Hypothalamus (tissue), 51 donors: ENCODE results near the gene SYT14.
"Not testable (repeated sequence)": the region's sequence is repeated elsewhere in the genome, so short reads cannot be mapped to it uniquely, and the experiment has no call there.

Experiments used
- DNase-seq, 51 donors: peaks; one replicate each; lab custom pipeline; 2025; lab: John Stamatoyannopoulos, UW

Gene SYT14

GRCh38 chr1:210099921-210100320, 161.9 kb downstream of the SYT14 start:
- DNase-seq = no peak

GRCh38 chr1:210104103-210104502, 166.1 kb downstream of the SYT14 start:
- no peak for DNase-seq

GRCh38 chr1:210112906-210113305, 174.9 kb downstream of the SYT14 start:
- DNase-seq = not testable (repeated sequence)

- no peak for DNase-seq
Observed at GRCh38 chr1:210117198-210117597, 179.2 kb downstream of the SYT14 start.

GRCh38 chr1:210117681-210118170, 179.7 kb downstream of the SYT14 start:
- DNase-seq = no peak

GRCh38 chr1:210123383-210123782, 185.4 kb downstream of the SYT14 start:
- DNase-seq = no peak

GRCh38 chr1:210123924-210124589, 186.0 kb downstream of the SYT14 start:
- DNase-seq = no peak

GRCh38 chr1:210124736-210125135, 186.7 kb downstream of the SYT14 start:
- no peak for DNase-seq

- DNase-seq = no peak
Observed at GRCh38 chr1:210125143-210125542, 187.1 kb downstream of the SYT14 start.

GRCh38 chr1:210129092-210129491, 191.1 kb downstream of the SYT14 start:
- no peak for DNase-seq

GRCh38 chr1:210129759-210130158, 191.7 kb downstream of the SYT14 start:
- DNase-seq = no peak

- no peak for DNase-seq
Observed at GRCh38 chr1:210132582-210132981, 194.6 kb downstream of the SYT14 start.

- DNase-seq = peak in 33 of 51 donors; percentile 0 to 80 (median 31)
Observed at GRCh38 chr1:210143465-210144062, 205.5 kb downstream of the SYT14 start.

GRCh38 chr1:210144736-210145135, 206.7 kb downstream of the SYT14 start:
- DNase-seq = no peak

GRCh38 chr1:210151052-210151672, 213.1 kb downstream of the SYT14 start:
- no peak for DNase-seq

- DNase-seq = no peak
Observed at GRCh38 chr1:210159211-210159610, 221.2 kb downstream of the SYT14 start.

- DNase-seq = no peak
Observed at GRCh38 chr1:210170220-210170619, 232.2 kb downstream of the SYT14 start.

- no peak for DNase-seq
Observed at GRCh38 chr1:210174133-210174532, 236.1 kb downstream of the SYT14 start.

- DNase-seq = no peak
Observed at GRCh38 chr1:210185063-210185462, 247.0 kb downstream of the SYT14 start.

GRCh38 chr1:210187849-210188606, 250.0 kb downstream of the SYT14 start:
- not testable (repeated sequence) for DNase-seq

- DNase-seq = no peak
Observed at GRCh38 chr1:210189426-210189825, 251.4 kb downstream of the SYT14 start.
